SK-N-SH treated with all-trans-retinoic acid at 6 μM for 48 hours (cell line): ENCODE results near the gene FBXO47.

Experiments
- ATAC-seq: fragments of 200-7000 bp; cut with Tn5 transposase; 3 replicates; pipeline ENCODE4 v1.9.1; 2020; ENCODE audit warnings: mild to moderate bottlenecking, moderate library complexity
- ARNTL ChIP-seq: fragments of 450-650 bp; formaldehyde crosslinking; IDR thresholded peaks from 2 replicates; pipeline ENCODE4 v1.5.0; 2020; ENCODE audit warnings: low read depth, mild to moderate bottlenecking, moderate library complexity, borderline replicate concordance
- BACH2 ChIP-seq: fragments of 250-450 bp; sonication (Bioruptor Pico); IDR thresholded peaks from 2 replicates; pipeline ENCODE4 v1.9.0; 2021; ENCODE audit warnings: mild to moderate bottlenecking, borderline replicate concordance
- CSDC2 ChIP-seq: fragments of 250-450 bp; sonication (Bioruptor Pico); IDR thresholded peaks from 2 replicates; pipeline ENCODE4 v1.5.0; 2020; ENCODE audit warnings: mild to moderate bottlenecking, moderate library complexity
- ESRRG ChIP-seq: fragments of 250-450 bp; sonication (Bioruptor Pico); IDR thresholded peaks from 2 replicates; pipeline ENCODE4 v1.6.1; 2021; ENCODE audit warnings: mild to moderate bottlenecking
- GLIS3 ChIP-seq: fragments of 250-450 bp; sonication (Bioruptor Pico); IDR thresholded peaks from 2 replicates; pipeline ENCODE4 v1.5.0; 2020; ENCODE audit warnings: mild to moderate bottlenecking, moderate library complexity
- ISL1 ChIP-seq: fragments of 250-450 bp; sonication (Bioruptor Pico); IDR thresholded peaks from 2 replicates; pipeline ENCODE4 v2.1.2; 2022; ENCODE audit warnings: mild to moderate bottlenecking, moderate library complexity
- OSR1 ChIP-seq: fragments of 250-450 bp; sonication (Bioruptor Pico); IDR thresholded peaks from 2 replicates; pipeline ENCODE4 v1.8.0; 2022; ENCODE audit warnings: moderate library complexity, mild to moderate bottlenecking, inconsistent platforms
- POU6F1 ChIP-seq: fragments of 250-450 bp; sonication (Bioruptor Pico); IDR thresholded peaks from 2 replicates; pipeline ENCODE4 v1.8.0; 2021; ENCODE audit warnings: low read depth, mild to moderate bottlenecking, moderate library complexity, borderline replicate concordance
- PPARA ChIP-seq: fragments of 250-450 bp; sonication (Bioruptor Pico); IDR thresholded peaks from 2 replicates; pipeline ENCODE4 v1.5.0; 2020; ENCODE audit warnings: mild to moderate bottlenecking, borderline replicate concordance
- SNAI2 ChIP-seq: fragments of 250-450 bp; sonication (Bioruptor Pico); IDR thresholded peaks from 2 replicates; pipeline ENCODE4 v1.5.0; 2020; ENCODE audit warnings: mild to moderate bottlenecking, moderate library complexity
- TCF4 ChIP-seq: fragments of 250-450 bp; sonication (Bioruptor Pico); IDR thresholded peaks from 2 replicates; pipeline ENCODE4 v1.8.0; 2021; ENCODE audit warnings: mild to moderate bottlenecking, moderate library complexity, borderline replicate concordance
- TOX ChIP-seq: fragments of 250-450 bp; sonication (Bioruptor Pico); IDR thresholded peaks from 2 replicates; pipeline ENCODE4 v1.8.0; 2021; ENCODE audit warnings: mild to moderate bottlenecking, moderate library complexity, borderline replicate concordance
- ZC3H10 ChIP-seq: fragments of 250-450 bp; sonication (Bioruptor Pico); IDR thresholded peaks from 2 replicates; pipeline ENCODE4 v1.5.1; 2021; ENCODE audit warnings: mild to moderate bottlenecking, moderate library complexity
- ZFP3 ChIP-seq: fragments of 250-450 bp; sonication (Bioruptor Pico); IDR thresholded peaks from 2 replicates; pipeline ENCODE4 v1.5.0; 2020; ENCODE audit warnings: mild to moderate bottlenecking, moderate library complexity
- ZFP30 ChIP-seq: fragments of 450-650 bp; formaldehyde crosslinking; IDR thresholded peaks from 2 replicates; pipeline ENCODE4 v1.5.0; 2022; ENCODE audit warnings: mild to moderate bottlenecking, moderate library complexity
- ZNF565 ChIP-seq: fragments of 450-650 bp; formaldehyde crosslinking; conservative IDR thresholded peaks from 2 replicates; pipeline ENCODE4 v1.5.0; 2020; ENCODE audit warnings: low read depth, mild to moderate bottlenecking, moderate library complexity
- TF ChIP-seq, protein P1 (sequence below): fragments of 250-450 bp; sonication (Bioruptor Pico); IDR thresholded peaks from 2 replicates; pipeline ENCODE4 v1.5.0; 2020; ENCODE audit warnings: mild to moderate bottlenecking, moderate library complexity
- TF ChIP-seq, protein P2 (sequence below): fragments of 250-450 bp; sonication (Bioruptor Pico); IDR thresholded peaks from 2 replicates; pipeline ENCODE4 v1.5.1; 2021; ENCODE audit warnings: mild to moderate bottlenecking, moderate library complexity

Gene FBXO47

GRCh38 chr17:39014795-39015545 is 47.8 kb upstream of the FBXO47 start:
- ATAC-seq, result no peak
- no peak for TF ChIP-seq GLIS3 (CRISPR knock-in tag)
- no peak for TF ChIP-seq ISL1 (CRISPR knock-in tag)
- no peak for TF ChIP-seq PPARA (CRISPR knock-in tag)
- TF ChIP-seq CSDC2 (CRISPR knock-in tag), result no peak
- TF ChIP-seq, protein P1, sequence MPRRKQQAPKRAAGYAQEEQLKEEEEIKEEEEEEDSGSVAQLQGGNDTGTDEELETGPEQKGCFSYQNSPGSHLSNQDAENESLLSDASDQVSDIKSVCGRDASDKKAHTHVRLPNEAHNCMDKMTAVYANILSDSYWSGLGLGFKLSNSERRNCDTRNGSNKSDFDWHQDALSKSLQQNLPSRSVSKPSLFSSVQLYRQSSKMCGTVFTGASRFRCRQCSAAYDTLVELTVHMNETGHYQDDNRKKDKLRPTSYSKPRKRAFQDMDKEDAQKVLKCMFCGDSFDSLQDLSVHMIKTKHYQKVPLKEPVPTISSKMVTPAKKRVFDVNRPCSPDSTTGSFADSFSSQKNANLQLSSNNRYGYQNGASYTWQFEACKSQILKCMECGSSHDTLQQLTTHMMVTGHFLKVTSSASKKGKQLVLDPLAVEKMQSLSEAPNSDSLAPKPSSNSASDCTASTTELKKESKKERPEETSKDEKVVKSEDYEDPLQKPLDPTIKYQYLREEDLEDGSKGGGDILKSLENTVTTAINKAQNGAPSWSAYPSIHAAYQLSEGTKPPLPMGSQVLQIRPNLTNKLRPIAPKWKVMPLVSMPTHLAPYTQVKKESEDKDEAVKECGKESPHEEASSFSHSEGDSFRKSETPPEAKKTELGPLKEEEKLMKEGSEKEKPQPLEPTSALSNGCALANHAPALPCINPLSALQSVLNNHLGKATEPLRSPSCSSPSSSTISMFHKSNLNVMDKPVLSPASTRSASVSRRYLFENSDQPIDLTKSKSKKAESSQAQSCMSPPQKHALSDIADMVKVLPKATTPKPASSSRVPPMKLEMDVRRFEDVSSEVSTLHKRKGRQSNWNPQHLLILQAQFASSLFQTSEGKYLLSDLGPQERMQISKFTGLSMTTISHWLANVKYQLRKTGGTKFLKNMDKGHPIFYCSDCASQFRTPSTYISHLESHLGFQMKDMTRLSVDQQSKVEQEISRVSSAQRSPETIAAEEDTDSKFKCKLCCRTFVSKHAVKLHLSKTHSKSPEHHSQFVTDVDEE (CRISPR knock-in tag), result no peak
- TF ChIP-seq POU6F1 (CRISPR knock-in tag), result no peak
- TF ChIP-seq, protein P2, sequence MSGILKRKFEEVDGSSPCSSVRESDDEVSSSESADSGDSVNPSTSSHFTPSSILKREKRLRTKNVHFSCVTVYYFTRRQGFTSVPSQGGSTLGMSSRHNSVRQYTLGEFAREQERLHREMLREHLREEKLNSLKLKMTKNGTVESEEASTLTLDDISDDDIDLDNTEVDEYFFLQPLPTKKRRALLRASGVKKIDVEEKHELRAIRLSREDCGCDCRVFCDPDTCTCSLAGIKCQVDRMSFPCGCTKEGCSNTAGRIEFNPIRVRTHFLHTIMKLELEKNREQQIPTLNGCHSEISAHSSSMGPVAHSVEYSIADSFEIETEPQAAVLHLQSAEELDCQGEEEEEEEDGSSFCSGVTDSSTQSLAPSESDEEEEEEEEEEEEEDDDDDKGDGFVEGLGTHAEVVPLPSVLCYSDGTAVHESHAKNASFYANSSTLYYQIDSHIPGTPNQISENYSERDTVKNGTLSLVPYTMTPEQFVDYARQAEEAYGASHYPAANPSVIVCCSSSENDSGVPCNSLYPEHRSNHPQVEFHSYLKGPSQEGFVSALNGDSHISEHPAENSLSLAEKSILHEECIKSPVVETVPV, result no peak
- TF ChIP-seq TCF4 (CRISPR knock-in tag), result no peak
- TF ChIP-seq BACH2 (CRISPR knock-in tag), result no peak
- no peak for TF ChIP-seq ESRRG (CRISPR knock-in tag)
- TF ChIP-seq OSR1, result no peak

DNA sequence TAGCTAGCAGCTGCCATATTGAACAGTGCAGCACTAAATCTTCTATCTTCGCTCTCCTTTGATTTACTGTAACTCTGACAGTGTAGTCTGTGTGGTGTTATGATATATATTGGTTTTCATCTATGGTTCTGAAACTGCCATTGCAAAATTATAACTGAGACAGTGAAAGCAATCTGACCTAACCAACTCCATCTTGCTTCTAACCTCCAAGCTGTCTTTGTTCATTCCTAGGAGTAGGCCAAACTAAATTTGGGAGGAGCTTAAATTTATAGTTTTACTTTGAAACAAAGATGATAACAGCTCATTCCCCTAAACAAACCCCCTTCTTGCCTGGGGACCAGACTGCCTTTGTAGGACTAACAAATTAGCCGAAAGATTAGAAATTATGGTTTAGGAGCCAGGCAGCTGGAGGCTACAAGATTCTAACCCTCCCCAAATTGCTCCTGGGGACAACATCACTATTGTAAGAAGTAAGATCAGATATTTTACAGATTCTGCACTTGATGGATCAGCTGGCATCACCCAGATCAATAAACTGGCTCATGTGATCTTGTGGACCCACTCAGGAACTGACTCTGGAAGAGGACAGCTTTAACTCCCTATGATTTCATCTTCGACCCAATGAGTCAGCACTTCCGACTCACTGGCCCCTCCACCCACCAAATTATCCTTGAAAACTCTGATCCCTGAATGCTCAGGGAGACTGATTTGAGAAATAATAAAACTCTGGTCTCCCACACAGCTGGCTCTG is 47.0 kb upstream of the FBXO47 start:
- TF ChIP-seq ZFP30 (CRISPR knock-in tag) (no peak), PPARA (CRISPR knock-in tag) (no peak), SNAI2 (CRISPR knock-in tag) (no peak), BACH2 (CRISPR knock-in tag) (no peak), GLIS3 (CRISPR knock-in tag) (no peak), ESRRG (CRISPR knock-in tag) (no peak), ZFP3 (CRISPR knock-in tag) (no peak), ZC3H10 (CRISPR knock-in tag) (no peak), POU6F1 (CRISPR knock-in tag) (no peak), CSDC2 (CRISPR knock-in tag) (no peak), ZNF565 (CRISPR knock-in tag) (no peak), TOX (CRISPR knock-in tag) (no peak), ISL1 (CRISPR knock-in tag) (no peak), ARNTL (CRISPR knock-in tag) (no peak)
- TF ChIP-seq, protein P2, result no peak
- TF ChIP-seq, protein P1 (CRISPR knock-in tag), result no peak
- TF ChIP-seq, all 23 proteins: peak for 0
- peak; percentile 40; the same call in 2 of the 3 replicates for ATAC-seq
